Hindlimb muscle (tissue), 1 donor: Measurements from ENCODE around the gene TANGO6. TPM values are rescaled to one million over a fixed set of nuclear protein-coding genes. Genes with fewer than 3 reads are reported as not detected.
"Not testable (repeated sequence)": the region's sequence is repeated elsewhere in the genome, so short reads cannot be mapped to it uniquely, and the experiment has no call there.

ENCODE experiments used
- DNase-seq: peaks from one replicate; pipeline ENCODE4 v3.0.0-alpha.2; 2013
- polyA plus RNA-seq: library from polyadenylated mRNA; unstranded; fragments of 120-200 nt; gene quantifications from one replicate; pipeline ENCODE4 v1.2.1, GENCODE V29; 2013; ENCODE audit not compliant: insufficient read length

The TANGO6 gene
- polyA plus RNA-seq, 1 donor, result 7.5 TPM

DNA sequence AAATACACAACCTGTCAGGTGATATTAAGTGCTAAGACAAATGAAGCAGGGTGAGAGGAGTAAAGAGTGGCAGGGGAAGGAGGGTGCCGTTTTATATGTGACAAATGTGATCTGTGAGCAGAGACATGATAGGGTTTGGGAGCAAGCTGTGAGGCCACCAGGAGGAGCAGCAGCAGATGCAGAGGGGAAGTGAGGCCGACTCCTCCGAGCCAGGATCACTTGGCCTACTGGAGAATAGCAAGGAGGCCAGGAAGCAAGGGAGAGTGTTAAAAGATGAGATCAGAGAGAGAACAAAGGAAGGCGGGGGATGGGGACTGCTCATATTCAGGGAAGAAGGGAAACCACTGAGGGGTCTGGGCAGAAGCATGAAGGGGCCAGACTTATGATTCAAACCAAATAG lies 129.4 kb downstream of the TANGO6 start:
- no peak for DNase-seq

GRCh38 chr16:68973611-68974120 lies 130.3 kb downstream of the TANGO6 start:
- DNase-seq, result no peak

DNA sequence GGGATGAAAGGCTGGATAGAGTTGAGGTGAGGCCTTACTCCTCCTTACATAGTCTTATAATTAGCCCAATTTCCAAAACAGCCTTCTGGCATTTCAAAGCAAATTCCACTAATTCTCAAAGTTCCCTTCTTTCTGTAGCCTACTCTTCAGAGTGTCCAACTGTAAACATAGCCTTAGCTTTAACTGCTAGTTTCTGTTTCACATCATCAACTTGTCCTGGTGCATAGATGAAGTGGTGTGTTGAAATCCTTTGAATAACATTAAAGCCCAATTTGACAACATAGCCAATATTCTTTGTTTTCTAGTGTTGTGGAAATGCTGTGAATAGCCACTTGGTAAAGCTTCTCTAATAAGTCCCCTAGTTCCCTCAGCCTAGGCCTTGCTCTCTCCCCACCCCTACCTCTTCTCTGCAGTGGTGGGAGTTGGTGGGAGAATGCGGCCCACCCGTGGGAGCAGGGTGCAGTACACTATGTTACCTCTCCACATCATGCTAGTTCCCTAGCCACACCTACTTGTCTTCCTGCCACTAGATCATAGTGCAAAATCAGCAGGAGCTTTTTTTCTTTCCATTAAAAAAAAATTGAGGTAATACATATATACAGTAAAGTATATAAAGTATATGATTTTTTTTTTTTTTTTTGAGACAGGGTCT lies 135.1 kb downstream of the TANGO6 start:
- DNase-seq, result no peak

DNA sequence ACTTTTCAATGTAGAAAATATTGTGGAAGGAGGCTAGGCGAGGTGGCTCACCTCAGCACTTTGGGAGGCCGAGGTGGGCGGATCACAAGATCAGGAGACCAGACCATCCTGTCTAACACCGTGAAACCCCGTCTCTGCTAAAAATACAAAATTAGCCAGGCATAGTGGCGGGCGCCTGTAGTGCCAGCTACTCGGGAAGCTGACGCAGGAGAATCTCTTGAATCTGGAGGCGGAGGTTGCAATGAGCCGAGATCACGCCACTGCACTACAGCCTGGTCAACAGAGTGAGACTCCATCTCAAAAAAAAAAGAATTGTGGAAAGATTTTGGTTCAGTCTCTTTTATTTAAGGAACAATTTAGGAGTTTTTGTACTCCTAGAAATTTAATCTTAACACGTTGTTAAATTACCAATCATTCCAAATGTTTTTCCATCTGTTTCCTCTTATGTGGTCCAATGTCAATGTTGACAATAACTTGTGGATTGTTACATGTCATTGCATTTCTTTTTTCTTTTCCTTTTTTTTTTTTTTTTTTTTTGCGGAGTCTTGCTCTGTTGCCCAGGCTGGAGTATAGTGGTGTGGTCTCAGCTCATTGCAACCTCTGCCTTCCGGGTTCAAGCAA lies 137.5 kb downstream of the TANGO6 start:
- no peak for DNase-seq

DNA sequence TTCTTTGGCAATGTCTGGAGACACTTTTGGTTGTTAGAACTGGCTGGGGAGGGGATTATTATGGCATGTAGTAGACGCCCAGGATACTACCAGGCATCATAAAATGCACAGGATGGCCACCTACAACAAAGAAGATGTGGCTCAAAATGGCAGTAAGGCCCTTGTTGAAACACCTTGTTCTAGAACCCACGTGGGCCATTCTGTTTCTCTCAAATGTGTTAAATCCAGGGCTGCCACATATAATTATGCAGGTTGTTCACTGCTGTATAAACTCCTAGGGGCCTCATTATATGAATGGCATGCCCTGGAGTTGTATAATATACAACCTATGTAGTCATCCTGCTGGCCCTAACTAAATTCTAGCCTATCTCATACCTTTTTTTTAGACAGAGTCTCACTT lies 138.6 kb downstream of the TANGO6 start:
- no peak for DNase-seq

GRCh38 chr16:68984467-68984866 lies 141.1 kb downstream of the TANGO6 start:
- no peak for DNase-seq

GRCh38 chr16:68985268-68985667 lies 141.9 kb downstream of the TANGO6 start:
- no peak for DNase-seq

GRCh38 chr16:68985855-68986254 lies 142.5 kb downstream of the TANGO6 start:
- no peak for DNase-seq

DNA sequence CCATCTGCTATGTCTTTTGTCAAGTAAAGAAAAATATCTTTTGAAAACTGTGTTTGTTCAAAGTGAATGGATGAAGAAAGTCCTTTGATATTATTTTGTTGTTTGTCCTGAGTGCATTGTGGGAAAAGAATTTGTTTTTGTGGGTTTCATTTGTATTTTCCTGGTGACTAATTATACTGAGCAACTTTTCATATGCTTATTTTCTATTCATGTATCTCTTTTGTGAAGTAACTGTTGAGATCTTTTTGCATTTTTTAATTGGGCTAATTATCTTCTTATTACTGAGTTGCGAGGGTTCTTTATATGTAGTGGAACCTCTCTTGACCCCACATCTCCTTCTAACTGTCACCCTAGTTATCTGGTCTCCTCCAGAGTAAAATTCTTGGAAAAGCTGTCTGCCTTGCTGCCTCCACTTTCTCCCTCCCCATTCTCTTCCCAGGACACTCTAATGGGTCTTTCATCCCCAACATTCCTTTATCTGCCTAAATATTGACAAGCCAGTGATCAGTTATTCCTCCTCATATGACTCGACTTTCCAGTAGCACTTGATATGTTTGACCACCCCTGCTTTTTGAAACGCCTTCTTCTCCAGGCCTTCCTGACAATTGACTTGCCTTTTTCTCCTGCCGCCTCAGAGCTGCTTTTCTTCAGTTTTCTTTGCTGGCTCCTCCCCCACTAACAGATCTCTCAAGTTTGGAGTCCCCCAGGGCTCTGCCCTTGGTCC lies 144.6 kb downstream of the TANGO6 start:
- DNase-seq, result no peak

DNA sequence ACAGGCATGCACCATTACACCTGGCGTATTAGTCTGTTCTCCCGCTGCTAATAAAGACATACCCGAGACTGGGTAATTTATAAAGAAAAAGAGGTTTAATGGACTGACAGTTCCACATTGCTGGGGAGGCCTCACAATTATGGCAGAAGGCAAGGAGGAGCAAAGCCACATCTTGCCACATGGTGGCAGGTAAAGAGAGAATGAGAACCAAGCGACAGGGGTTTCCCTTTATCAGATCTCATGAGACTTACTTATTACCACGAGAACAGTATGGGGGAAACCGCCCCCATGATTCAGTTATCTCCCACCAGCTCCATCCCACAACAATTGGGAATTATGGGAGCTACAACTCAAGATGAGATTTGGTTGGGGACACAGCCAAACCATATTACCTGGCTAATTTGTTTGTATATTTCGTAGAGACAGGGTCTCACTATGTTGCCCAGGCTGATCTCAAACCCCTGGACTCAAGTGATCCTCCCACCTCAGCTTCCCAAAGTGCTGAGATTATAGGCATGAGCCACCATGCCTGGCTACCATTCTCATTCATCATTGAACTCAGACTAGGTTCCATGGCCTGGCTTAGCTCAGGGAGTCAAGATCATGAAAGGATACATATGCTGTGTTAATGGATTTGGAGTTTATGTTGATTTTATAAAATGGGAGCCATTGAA lies 147.0 kb downstream of the TANGO6 start:
- DNase-seq, result not testable (repeated sequence)

GRCh38 chr16:68991075-68991474 lies 147.7 kb downstream of the TANGO6 start:
- no peak for DNase-seq

DNA sequence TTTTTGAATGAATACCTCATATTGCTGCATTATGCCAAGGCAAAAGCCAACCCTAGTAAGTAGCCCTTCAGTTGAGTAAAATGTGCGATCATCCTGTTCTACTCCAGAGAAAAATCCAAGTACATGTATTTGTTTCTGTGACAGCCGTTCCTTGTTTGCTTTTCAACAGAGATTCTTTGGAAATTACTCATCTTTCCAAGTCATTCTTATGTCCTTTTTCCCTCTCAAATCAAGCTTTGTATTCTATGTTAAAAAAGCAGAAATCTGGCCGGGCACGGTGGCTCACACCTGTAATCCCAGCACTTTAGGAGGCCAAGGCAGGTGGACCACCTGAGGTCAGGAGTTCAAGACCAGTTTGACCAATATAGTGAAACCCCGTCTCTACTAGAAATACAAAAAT lies 149.2 kb downstream of the TANGO6 start:
- no peak for DNase-seq

DNA sequence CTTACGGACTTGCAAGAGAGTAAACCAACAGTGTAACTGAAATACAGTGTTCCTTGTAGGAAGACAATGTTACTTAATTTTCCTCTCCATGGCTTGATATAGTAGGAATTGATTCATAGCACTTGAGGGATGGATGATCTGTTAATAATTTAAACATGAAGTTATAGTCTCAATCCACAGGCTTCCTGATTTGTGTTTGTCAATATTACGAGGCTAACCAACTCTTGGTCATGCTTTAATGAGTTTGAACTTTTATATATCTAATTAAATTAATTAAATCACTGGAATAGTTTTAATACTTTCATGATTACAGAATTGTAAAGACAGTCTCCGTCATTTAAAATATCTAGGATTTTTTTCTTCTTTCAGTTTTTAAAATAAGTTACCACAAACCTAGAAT lies 150.1 kb downstream of the TANGO6 start:
- DNase-seq, result no peak

DNA sequence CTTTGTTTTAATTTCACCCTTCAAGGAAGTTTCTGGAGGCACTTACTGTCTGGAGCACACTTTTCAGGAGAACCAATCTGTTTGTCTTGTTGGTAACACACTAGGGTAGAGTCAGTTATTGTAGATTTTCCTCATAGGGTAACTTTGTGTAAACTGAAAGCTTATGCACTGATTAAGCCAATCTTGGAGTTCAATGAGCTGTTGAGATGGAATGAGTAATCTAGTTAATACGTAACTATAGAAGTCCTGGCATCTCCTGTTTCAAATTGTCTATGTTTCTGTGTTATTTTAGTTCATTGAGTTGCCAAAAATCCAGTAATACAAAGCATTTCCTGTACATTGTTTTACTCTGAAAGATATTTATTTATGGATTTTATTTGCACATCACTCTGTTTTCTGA lies 150.6 kb downstream of the TANGO6 start:
- no peak for DNase-seq

DNA sequence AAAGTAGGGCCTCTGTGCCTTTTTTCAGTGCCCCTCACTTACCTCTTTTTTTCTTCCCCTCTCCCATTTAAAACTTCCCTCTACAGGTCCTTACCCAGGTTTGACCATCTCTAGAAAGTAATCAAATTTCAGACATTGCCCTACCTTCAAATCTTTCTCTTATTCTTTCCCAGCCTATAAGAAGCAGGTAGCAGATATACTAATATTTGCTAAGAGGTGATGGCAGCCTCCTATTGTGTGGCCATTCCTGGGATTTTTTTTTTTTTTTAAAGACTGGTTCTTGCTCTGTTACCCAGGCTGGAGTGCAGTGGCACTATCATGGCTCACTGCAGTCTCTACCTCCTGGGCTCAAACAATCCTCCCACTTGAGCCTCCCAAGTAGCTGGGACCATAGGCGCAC lies 151.0 kb downstream of the TANGO6 start:
- no peak for DNase-seq

DNA sequence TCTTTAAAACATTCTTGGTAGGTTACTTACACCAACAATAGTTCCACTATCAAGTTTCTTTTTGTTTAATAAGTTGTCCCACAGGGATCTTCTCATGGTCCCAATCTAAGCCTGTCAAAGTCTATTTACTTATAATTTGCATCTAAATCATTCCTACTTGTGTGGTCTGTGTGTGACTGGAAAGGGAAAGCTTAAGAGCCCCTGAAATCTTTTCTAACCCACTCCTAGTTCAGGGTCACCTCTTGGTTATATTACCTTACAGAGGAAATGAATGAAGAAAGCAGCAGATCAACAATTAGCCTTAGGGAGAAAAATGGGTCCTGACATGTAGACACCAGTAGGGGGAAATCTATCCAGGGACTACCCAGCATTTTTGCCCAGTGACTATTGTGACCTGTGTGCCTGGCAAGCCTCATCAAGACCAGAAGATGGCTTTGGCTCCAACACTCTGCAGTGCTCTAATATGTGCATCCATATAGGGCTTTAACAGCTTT lies 151.7 kb downstream of the TANGO6 start:
- no peak for DNase-seq

DNA sequence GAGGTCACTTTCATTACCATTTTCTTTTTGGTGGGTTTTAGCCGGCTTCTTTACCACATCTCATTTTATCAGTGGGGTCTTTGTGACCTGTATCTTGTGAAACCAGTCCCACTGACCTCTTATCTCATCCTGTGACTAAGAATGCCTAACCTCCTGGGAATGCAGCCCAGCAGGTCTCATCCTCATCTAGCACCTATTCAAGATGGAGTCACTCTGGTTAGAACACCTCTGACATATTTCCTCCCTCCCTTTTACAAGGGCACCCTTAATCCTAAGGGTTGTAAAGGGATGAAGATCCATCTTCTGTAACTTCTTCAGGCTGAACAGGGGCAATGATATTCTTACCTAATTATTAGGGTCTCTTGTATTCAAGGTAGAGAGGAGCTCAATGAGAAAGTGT lies 154.2 kb downstream of the TANGO6 start:
- no peak for DNase-seq

GRCh38 chr16:68999114-68999513 lies 155.8 kb downstream of the TANGO6 start:
- DNase-seq, result no peak

GRCh38 chr16:69003500-69003899 lies 160.2 kb downstream of the TANGO6 start:
- DNase-seq, result no peak

GRCh38 chr16:69005641-69006355 lies 162.5 kb downstream of the TANGO6 start:
- no peak for DNase-seq

DNA sequence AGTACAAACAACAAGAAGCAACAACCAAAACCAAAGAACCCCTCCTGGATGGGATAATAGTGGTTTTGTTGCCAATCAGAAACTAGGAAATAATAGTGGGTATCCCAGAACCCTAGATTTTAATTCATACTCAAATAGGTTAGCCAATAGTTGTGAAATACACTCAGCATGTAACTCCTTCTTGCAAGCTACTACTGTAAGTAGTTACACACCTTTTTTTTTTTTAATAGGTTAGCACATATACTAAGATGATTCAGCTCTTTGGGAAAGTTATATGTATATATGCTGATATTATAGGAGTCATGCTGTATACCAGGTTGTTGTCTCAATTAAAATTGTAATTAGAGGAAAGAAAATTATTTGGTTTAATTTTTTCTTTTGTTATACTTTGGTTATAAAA lies 169.6 kb downstream of the TANGO6 start:
- DNase-seq, result no peak

GRCh38 chr16:69013991-69014390 lies 170.7 kb downstream of the TANGO6 start:
- no peak for DNase-seq
